HepG2 (cell line): ENCODE measurements around the gene C12orf42.

ENCODE experiments used
- CTCF ChIP-seq: sonication (generic); formaldehyde crosslinking; IDR thresholded peaks from 2 replicates; pipeline ENCODE4 v1.5.0; 2020; ENCODE audit warnings: mild to moderate bottlenecking, missing genetic modification reagents, moderate library complexity
- EED ChIP-seq: sonication (generic); formaldehyde crosslinking; IDR thresholded peaks from 2 replicates; pipeline ENCODE4 v1.5.0; 2020; ENCODE audit warnings: mild to moderate bottlenecking, missing genetic modification reagents
- ERF ChIP-seq: IDR thresholded peaks from 2 replicates; pipeline ENCODE4 v1.6.1; 2018; ENCODE audit warnings: missing biosample characterization, missing genetic modification reagents
- JUN ChIP-seq: sonication (generic); formaldehyde crosslinking; IDR thresholded peaks from 2 replicates; pipeline ENCODE4 v1.4.0; 2020; ENCODE audit warnings: mild to moderate bottlenecking, missing genetic modification reagents
- JUND ChIP-seq: sonication (generic); formaldehyde crosslinking; IDR thresholded peaks from 2 replicates; pipeline ENCODE4 v1.8.0; 2022; ENCODE audit warnings: mild to moderate bottlenecking, missing genetic modification reagents
- MLLT10 ChIP-seq: sonication (generic); formaldehyde crosslinking; IDR thresholded peaks from 2 replicates; pipeline ENCODE4 v1.4.0; 2020; ENCODE audit warnings: missing genetic modification reagents
- POLR2A ChIP-seq, 2 experiments: IDR thresholded peaks; 2 replicates each; pipeline ENCODE4 v1.6.1; 2011; ENCODE audit warnings: low read depth in 2 of 2, low read length in 2 of 2, mild to moderate bottlenecking in 1 of 2, moderate library complexity in 1 of 2; ENCODE audit not compliant: insufficient read depth in 1 of 2
- POLR2AphosphoS5 ChIP-seq: IDR thresholded peaks from 2 replicates; pipeline ENCODE4 v1.6.1; 2012; ENCODE audit warnings: low read depth, low read length
- SMARCC2 ChIP-seq: fragments of 450-650 bp; IDR thresholded peaks from 2 replicates; pipeline ENCODE4 v1.6.1; 2017; ENCODE audit warnings: antibody characterized with exemption, mild to moderate bottlenecking
- SPEN ChIP-seq: sonication (generic); formaldehyde crosslinking; IDR thresholded peaks from 2 replicates; pipeline ENCODE4 v1.5.1; 2020; ENCODE audit warnings: low read depth, mild to moderate bottlenecking, missing genetic modification reagents
- THAP11 ChIP-seq: IDR thresholded peaks from 2 replicates; pipeline ENCODE4 v1.6.1; 2016; ENCODE audit warnings: missing biosample characterization, missing genetic modification reagents
- ZIK1 ChIP-seq: sonication (generic); formaldehyde crosslinking; IDR thresholded peaks from 2 replicates; pipeline ENCODE4 v1.5.0; 2020; ENCODE audit warnings: mild to moderate bottlenecking, low read depth, missing genetic modification reagents, borderline replicate concordance
- ZNF274 ChIP-seq: sonication (generic); formaldehyde crosslinking; IDR thresholded peaks from 2 replicates; pipeline ENCODE4 v1.5.1; 2020; ENCODE audit warnings: mild to moderate bottlenecking, missing genetic modification reagents
- TF ChIP-seq, protein P1 (sequence below): sonication (generic); formaldehyde crosslinking; IDR thresholded peaks from 2 replicates; pipeline ENCODE4 v1.4.0; 2020; ENCODE audit warnings: missing genetic modification reagents

DNA sequence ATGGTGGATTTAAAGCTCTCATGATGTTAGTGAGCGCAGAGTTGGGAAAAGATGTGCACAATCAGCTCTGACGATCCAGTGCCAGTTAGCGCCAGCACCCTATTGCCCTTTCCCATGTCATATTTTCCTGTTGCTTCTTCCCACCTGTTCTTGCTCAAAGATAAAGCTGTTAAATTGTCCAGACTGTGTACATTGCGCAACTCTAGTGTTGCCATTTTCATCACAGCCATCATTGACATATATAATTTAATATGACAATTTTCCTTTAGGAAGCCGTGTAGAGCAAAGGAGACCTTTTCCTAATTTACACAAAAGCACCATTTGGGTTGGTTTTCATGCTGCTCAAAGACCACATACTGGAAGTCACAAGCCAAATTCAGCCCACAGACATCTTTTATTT lies 5.7 kb upstream of the C12orf42 start:
- TF ChIP-seq CTCF (no peak), POLR2A (IDR thresholded peaks at IDR 0.05; ENCODE audit: insufficient read depth in 1 of 2, low read depth in 2 of 2, low read length in 2 of 2) (no peak), EED (no peak), JUN (CRISPR knock-in tag) (no peak), MLLT10 (no peak), POLR2AphosphoS5 (no peak), THAP11 (CRISPR knock-in tag) (no peak), JUND (no peak), SPEN (no peak), ZIK1 (CRISPR knock-in tag) (no peak), ERF (CRISPR knock-in tag) (no peak), ZNF274 (CRISPR knock-in tag) (no peak), SMARCC2 (no peak)
- TF ChIP-seq, protein P1, sequence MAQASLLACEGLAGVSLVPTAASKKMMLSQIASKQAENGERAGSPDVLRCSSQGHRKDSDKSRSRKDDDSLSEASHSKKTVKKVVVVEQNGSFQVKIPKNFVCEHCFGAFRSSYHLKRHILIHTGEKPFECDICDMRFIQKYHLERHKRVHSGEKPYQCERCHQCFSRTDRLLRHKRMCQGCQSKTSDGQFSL (CRISPR knock-in tag): no peak
